NT2/D1 (cell line): ENCODE results near the gene SGMS2.

Experiments
- DNase-seq: peaks from one replicate; pipeline ENCODE4 v3.0.0-alpha.2; 2011; ENCODE audit warnings: low read depth, low spot score
- H3K27me3 ChIP-seq: 2 replicates; pipeline ENCODE4 v1.6.0; 2011; ENCODE audit warnings: mild to moderate bottlenecking; ENCODE audit not compliant: insufficient read length, insufficient read depth
- H3K36me3 ChIP-seq: 2 replicates; pipeline ENCODE4 v1.6.1; 2011; ENCODE audit warnings: mild to moderate bottlenecking, low read length, mixed read lengths; ENCODE audit not compliant: insufficient read depth, insufficient read length
- H3K4me1 ChIP-seq: 2 replicates; pipeline ENCODE4 v1.5.1; 2011; ENCODE audit not compliant: insufficient read depth, insufficient read length
- H3K4me3 ChIP-seq: 2 replicates; pipeline ENCODE4 v1.5.1; 2011; ENCODE audit warnings: low read depth; ENCODE audit not compliant: insufficient read length
- H3K9ac ChIP-seq: 2 replicates; pipeline ENCODE4 v1.6.0; 2011; ENCODE audit warnings: low read depth; ENCODE audit not compliant: insufficient read length
- H3K9me3 ChIP-seq: 2 replicates; pipeline ENCODE4 v1.5.1; 2011; ENCODE audit warnings: mild to moderate bottlenecking, low read length; ENCODE audit not compliant: insufficient read depth
- SUZ12 ChIP-seq: IDR thresholded peaks from 2 replicates; pipeline ENCODE4 v1.6.1; 2011; ENCODE audit not compliant: insufficient read length, insufficient read depth; ENCODE audit errors: extremely low read depth
- YY1 ChIP-seq: IDR thresholded peaks from 2 replicates; pipeline ENCODE4 v1.6.1; 2011; ENCODE audit not compliant: insufficient read length, insufficient read depth
- ZNF274 ChIP-seq: IDR thresholded peaks from 2 replicates; pipeline ENCODE4 v1.6.1; 2011; ENCODE audit warnings: mild to moderate bottlenecking, low read depth, low read length

The SGMS2 gene

DNA sequence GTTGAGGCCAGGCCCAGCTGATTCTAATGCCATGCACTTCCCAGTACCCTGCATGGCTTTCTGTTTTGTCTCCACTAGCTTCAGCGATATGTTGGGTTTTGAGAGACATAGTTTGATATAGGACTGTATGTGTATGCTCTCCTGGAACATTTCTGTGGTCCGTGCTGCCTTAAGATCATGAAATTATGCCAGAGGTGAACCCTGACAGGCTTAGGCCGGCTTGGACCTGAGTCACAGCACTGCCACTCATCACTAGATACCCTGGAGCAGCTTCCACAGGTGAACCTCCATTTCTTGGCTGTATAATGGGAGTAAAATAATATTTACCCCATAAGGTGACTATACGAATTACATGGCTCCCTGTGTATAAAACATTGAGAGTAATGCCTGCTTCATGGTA, 6.4 kb downstream of the SGMS2 start:
- H3K9ac ChIP-seq = no peak overlapping the region
- H3K27me3 ChIP-seq = peaks cover 25% of the 10 kb centered on the region
- no peaks in the 10 kb centered on the region for H3K4me1 ChIP-seq
- TF ChIP-seq YY1 (no peak), SUZ12 (no peak), ZNF274 (no peak)
- H3K9me3 ChIP-seq = no peaks in the 10 kb centered on the region; the same call in 1 of the 2 replicates
- DNase-seq = no peak
- no peak overlapping the region for H3K4me3 ChIP-seq
- H3K36me3 ChIP-seq = no peaks in the 10 kb centered on the region

DNA sequence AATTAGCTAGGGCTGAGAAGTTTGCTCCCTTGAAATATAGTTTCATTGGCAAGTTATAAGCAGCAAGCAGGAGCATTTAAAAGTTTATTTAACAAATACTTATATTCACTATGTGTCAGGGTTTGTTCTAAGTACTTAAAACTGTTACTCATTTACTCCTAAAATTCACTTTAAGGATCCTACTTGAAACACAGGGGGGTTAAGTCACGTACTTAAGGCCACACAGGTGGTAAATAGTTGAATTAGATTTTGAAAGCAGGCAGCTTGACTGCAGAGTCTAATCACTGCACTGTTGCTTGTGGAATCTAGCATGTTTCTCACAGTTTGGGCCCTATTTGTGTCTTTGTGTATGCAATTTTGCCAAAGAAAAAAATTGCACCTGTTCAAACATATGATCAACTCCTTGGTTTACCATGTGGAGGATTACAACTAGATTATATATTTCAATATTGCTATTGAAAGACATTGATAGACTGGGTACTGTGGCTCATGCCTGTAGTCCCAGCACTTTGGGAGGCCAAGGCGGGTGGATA, 7.6 kb downstream of the SGMS2 start:
- no peak for DNase-seq
- H3K9ac ChIP-seq = no peak overlapping the region
- TF ChIP-seq ZNF274 = no peak
- TF ChIP-seq YY1 = no peak
- no peak for TF ChIP-seq SUZ12
- H3K9me3 ChIP-seq = no peaks in the 10 kb centered on the region; the same call in 1 of the 2 replicates
- peaks cover 13% of the 10 kb centered on the region for H3K27me3 ChIP-seq
- H3K36me3 ChIP-seq = no peaks in the 10 kb centered on the region
- no peaks in the 10 kb centered on the region for H3K4me1 ChIP-seq
- H3K4me3 ChIP-seq = no peak overlapping the region

DNA sequence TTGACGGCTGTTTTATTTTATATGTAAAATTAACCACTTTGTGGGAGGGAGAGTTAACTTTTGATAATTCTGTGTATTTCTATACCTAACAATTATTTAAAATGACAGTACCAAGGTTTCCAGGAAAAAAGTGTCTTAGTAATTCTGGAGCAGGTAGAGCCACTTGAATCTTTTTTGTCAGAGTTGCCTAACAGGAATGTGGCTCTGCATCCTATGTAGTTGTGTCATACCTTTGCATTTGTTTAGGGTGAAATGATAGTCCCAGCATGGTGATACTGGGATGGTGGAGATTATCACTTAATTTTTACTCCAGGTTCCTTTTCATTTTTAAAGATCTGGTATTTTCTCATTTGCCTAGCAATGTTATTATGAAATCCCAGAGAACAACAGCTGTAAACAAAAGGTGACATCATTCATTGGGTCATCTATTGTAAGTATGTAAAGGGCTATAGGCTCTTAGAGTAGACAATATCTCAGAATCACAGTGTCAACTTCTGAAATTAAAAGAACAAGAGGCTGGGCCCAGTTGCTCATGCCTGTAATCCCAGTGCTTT, 9.6 kb downstream of the SGMS2 start:
- Histone ChIP-seq H3K27me3 (no peaks in the 10 kb centered on the region), H3K9me3 (no peaks in the 10 kb centered on the region; the same call in 1 of the 2 replicates), H3K4me1 (no peaks in the 10 kb centered on the region), H3K9ac (no peak overlapping the region), H3K4me3 (no peak overlapping the region), H3K36me3 (no peaks in the 10 kb centered on the region)
- DNase-seq = no peak
- TF ChIP-seq YY1 (no peak), SUZ12 (no peak)

DNA sequence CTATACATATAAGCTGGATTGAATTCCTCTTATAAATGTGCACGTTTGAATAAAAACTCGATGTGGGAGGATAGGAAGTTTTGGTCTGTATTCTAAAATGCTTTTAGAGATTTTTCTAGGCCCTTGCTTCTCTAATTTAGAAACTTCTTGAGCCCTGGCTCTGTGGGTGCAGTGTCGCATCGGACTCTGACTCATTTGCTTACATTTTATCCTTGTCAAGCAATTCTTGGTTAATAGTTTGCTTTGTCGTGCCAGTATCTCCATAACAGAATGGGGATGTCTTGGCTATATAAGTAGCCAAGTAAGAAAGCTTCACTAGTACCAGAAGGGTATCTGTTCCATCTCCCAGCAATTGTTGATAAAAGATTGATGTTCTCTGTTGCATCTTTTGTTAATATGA, 10.7 kb downstream of the SGMS2 start:
- Histone ChIP-seq H3K4me3 (no peak overlapping the region), H3K27me3 (no peaks in the 10 kb centered on the region), H3K9ac (no peak overlapping the region), H3K4me1 (no peaks in the 10 kb centered on the region), H3K36me3 (no peaks in the 10 kb centered on the region), H3K9me3 (no peaks in the 10 kb centered on the region; the same call in 1 of the 2 replicates)
- TF ChIP-seq SUZ12 (no peak), ZNF274 (no peak), YY1 (no peak)
- DNase-seq = no peak

DNA sequence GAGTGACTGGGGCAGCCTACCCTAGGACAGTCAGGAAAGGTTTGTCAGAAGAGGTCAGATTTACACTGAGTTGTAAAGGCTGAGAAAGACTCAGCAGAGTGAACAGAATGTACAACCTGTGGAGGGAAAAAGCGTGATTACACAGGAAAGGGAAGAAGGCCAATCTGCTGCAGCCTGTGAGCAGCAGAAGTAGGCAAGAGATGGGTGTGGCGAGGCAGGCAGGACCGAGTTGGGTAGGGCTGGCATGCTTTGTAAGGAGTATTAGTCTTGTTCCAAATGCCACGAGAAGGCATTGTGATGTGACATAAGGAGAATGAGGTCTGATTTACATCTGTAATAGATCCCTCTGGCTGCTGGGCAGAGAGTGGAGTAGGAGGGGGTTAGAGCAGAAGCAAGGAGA, 12.6 kb downstream of the SGMS2 start:
- H3K9me3 ChIP-seq = no peaks in the 10 kb centered on the region; the same call in 1 of the 2 replicates
- TF ChIP-seq ZNF274 = no peak
- no peak for TF ChIP-seq YY1
- TF ChIP-seq SUZ12 = no peak
- H3K27me3 ChIP-seq = no peaks in the 10 kb centered on the region
- H3K4me3 ChIP-seq = no peak overlapping the region
- no peaks in the 10 kb centered on the region for H3K4me1 ChIP-seq
- no peak overlapping the region for H3K9ac ChIP-seq
- DNase-seq = no peak
- no peaks in the 10 kb centered on the region for H3K36me3 ChIP-seq

DNA sequence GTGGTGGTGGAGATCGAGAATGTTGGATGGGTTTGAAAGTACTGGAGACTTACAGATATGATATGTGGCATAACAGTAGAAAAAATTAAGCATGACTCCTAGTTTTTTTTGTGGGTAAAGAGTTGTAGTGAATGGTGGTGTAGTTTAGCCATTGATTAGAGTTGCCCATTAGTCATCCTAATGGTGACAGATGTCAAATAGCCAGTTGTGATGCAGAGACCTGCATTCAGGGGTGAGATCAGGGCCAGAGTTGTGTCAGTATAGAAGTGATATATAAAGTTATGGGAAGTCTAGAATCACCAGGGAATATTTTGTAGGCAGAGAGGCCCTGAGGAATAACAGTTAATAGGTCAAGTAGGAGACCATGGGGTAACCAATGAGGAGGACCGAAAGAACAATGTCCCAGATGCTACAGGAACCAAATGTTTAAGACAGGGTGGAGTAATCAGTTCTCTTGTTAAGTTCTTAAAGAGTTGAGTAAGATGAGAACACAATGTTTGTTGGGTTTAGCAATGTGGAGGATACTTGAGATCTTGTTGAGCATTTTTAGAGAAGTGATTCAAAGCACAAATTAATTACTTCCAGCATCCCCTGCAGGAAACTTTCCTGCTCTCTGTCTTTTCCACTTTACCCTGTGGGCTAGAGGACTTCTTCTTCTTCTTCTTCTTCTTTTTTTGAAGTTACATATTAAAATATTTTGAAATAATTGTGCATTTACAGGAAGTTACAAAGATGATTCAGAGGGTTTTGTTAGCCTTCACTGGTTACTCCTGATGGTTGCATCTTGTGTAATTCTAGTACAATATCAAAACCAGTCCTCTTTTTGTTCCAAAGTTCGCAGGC, 13.3 kb downstream of the SGMS2 start:
- H3K4me1 ChIP-seq = no peaks in the 10 kb centered on the region
- no peak for DNase-seq
- H3K9me3 ChIP-seq = no peaks in the 10 kb centered on the region; the same call in 1 of the 2 replicates
- no peak overlapping the region for H3K4me3 ChIP-seq
- H3K9ac ChIP-seq = no peak overlapping the region
- H3K27me3 ChIP-seq = no peaks in the 10 kb centered on the region
- H3K36me3 ChIP-seq = no peaks in the 10 kb centered on the region
- TF ChIP-seq YY1 (no peak), SUZ12 (no peak), ZNF274 (no peak)

DNA sequence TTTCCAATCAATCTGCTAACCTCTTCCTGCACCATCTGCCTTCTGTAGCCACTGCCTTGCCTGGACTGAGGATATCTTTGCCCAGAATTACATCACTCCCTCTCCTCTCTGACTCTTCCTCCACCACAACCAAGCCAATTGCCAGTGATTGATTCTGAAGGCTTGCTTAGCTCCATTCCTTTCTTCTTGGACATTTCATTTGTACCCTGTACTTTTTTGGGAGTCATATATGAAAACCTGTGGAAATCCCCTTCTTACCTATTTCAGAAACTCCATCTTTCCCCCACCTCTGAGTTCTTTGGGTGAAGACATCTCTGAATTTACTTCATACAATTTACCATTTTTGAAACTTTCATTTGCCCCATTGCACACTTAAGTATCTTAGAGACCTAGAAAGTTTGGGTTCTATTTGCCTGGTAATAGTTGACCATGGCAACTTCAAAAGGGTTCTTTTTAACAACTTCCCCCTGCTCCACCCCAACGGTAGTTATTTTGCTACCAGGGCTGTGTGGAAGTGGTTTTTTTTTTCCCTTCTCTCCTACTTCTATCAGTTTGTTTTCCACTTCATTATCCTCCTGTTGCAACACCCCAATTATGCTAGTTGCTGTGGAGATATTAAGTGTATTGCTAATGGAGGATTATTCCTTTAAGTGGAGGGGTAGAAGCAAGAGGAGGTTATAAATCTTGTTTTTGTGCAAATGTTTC, 14.3 kb downstream of the SGMS2 start:
- Histone ChIP-seq H3K9me3 (no peaks in the 10 kb centered on the region), H3K27me3 (no peaks in the 10 kb centered on the region), H3K4me1 (no peaks in the 10 kb centered on the region), H3K9ac (no peak overlapping the region), H3K4me3 (no peak overlapping the region), H3K36me3 (no peaks in the 10 kb centered on the region)
- no peak for DNase-seq
- TF ChIP-seq SUZ12 = no peak
